ENCODE data around the gene OR2D3. TPM values are rescaled to one million over a fixed set of nuclear protein-coding genes. Genes with fewer than 3 reads are reported as not detected.
"Not testable (repeated sequence)": the region's sequence is repeated elsewhere in the genome, so short reads cannot be mapped to it uniquely, and the experiment has no call there.

The OR2D3 gene
- total RNA-seq, 1 donor from 2014 or later, result not detected

DNA sequence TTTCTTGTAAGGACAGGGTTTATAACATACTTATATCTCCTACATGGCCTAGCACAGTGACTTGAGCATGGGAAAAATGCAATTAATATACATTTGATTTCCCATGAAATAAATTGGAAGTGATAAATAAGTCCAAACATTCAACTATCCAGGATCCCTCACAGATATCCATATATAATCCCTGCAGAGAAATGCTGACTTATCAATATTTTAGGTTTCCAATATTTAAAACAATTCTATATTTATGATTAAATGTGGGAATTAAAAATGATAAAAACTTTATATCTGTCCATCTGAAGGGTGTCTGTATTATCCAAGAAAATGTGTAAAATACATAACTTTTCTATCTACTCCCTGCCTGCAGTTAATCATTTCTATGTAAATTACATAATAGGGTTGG, 38.1 kb upstream of the OR2D3 start:
- Mint-ChIP-seq H3K9me3 (no peaks in the 10 kb centered on the region), H3K4me1 (no peaks in the 10 kb centered on the region), H3K4me3 (no peak overlapping the region), H3K27ac (no peak overlapping the region), H3K27me3 (peaks cover 3% of the 10 kb centered on the region), H3K36me3 (ENCODE audit: low read depth) (no peaks in the 10 kb centered on the region)
- CTCF ChIA-PET, result no interaction called here
- intact Hi-C loops (cut with micrococcal nuclease), result no loop called here
- DNase-seq (no peak), ATAC-seq (ENCODE audit: low read depth) (no peak)
- TF ChIP-seq, protein P1, sequence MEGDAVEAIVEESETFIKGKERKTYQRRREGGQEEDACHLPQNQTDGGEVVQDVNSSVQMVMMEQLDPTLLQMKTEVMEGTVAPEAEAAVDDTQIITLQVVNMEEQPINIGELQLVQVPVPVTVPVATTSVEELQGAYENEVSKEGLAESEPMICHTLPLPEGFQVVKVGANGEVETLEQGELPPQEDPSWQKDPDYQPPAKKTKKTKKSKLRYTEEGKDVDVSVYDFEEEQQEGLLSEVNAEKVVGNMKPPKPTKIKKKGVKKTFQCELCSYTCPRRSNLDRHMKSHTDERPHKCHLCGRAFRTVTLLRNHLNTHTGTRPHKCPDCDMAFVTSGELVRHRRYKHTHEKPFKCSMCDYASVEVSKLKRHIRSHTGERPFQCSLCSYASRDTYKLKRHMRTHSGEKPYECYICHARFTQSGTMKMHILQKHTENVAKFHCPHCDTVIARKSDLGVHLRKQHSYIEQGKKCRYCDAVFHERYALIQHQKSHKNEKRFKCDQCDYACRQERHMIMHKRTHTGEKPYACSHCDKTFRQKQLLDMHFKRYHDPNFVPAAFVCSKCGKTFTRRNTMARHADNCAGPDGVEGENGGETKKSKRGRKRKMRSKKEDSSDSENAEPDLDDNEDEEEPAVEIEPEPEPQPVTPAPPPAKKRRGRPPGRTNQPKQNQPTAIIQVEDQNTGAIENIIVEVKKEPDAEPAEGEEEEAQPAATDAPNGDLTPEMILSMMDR (IDR thresholded peaks at IDR 0.05), result no peak
- POLR2A ChIA-PET, result no interaction called here

DNA sequence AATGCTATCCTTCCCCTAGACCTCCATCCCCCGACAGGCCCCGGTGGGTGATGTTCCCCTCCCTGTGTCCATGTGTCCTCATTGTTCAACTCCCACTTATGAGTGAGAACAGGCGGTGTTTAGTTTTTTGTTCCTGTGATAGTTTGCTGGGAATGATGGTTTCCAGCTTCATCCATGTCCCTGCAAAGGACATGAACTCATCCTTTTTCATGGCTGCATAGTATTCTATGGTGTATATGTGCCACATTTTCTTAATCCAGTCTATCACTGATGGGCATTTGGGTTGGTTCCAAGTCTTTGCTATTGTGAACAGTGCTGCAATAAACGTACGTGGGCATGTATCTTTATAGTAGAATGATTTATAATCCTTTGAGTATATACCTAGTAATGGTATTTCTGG, 33.1 kb upstream of the OR2D3 start:
- intact Hi-C loops (cut with micrococcal nuclease); H3K9me3 Mint-ChIP-seq; H3K4me3 Mint-ChIP-seq; ATAC-seq (ENCODE audit: low read depth); H3K27ac Mint-ChIP-seq; H3K36me3 Mint-ChIP-seq (ENCODE audit: low read depth); CTCF ChIA-PET; H3K4me1 Mint-ChIP-seq; DNase-seq; H3K27me3 Mint-ChIP-seq: not testable (repeated sequence)
- POLR2A ChIA-PET, result interaction anchor here (0.6 kb wide), 2 partner anchors 205 to 1188 kb away, joined by 4 to 5 read pairs; partner anchors contain the start of gene MRPL17

DNA sequence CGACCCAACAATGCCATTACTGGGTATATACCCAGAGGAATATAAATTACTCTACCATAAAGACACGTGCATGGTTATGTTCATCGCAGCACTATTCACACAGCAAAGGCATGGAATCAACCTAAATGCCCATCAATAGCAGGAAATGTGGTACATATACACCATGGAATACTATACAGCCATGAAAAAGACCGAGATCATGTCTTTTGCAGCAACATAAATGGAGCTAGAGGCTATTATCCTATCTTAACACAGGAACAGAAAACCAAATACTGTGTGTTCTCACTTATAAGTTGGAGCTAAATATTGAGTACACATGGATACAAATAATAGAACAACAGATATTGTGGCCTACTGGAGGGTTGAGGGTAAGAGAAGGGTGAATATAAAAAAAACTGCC, 32.0 kb upstream of the OR2D3 start:
- CTCF ChIA-PET, result no interaction called here
- no peak overlapping the region for H3K4me3 Mint-ChIP-seq

DNA sequence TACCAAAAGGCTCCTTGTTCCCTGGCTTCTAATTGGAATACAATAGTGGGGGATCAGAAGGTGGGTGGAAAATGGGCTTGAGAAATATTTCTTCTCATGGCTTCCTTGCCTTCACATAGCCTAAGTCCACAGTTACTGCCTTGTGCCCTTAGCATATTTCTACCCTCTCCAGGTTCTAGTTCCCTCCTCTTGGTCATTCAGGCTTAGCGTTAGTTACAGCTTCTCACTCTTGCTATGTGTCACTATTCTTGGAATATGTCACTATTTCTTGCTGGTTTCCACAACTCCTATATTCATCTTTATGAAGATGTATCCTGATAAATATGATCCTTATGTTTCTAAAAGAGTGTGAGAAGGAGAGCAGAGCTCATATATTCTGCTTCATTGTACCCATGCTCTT, 31.0 kb upstream of the OR2D3 start:
- Mint-ChIP-seq H3K4me3 (no peak overlapping the region), H3K27me3 (peaks cover 3% of the 10 kb centered on the region), H3K9me3 (no peaks in the 10 kb centered on the region), H3K36me3 (ENCODE audit: low read depth) (no peaks in the 10 kb centered on the region), H3K27ac (no peak overlapping the region), H3K4me1 (no peaks in the 10 kb centered on the region)
- POLR2A ChIA-PET, result no interaction called here
- DNase-seq, result no peak
- intact Hi-C loops (cut with micrococcal nuclease), result no loop called here
- TF ChIP-seq, protein P1 (IDR thresholded peaks at IDR 0.05), result no peak
- CTCF ChIA-PET, result interaction anchor here (0.6 kb wide), 1 partner anchor 65 kb away, joined by 3 read pairs; no protein-coding TSS in a partner anchor
- no peak for ATAC-seq (ENCODE audit: low read depth)

More for the DNA sequence above, 32.0 kb upstream of the OR2D3 start:
- TF ChIP-seq, protein P1 (IDR thresholded peaks at IDR 0.05), result no peak
- intact Hi-C loops (cut with micrococcal nuclease), result no loop called here
- ATAC-seq (ENCODE audit: low read depth) (no peak), DNase-seq (no peak)
- H3K4me1 Mint-ChIP-seq, result no peaks in the 10 kb centered on the region
- no peaks in the 10 kb centered on the region for H3K9me3 Mint-ChIP-seq
- no peak overlapping the region for H3K27ac Mint-ChIP-seq
- peaks cover 6% of the 10 kb centered on the region for H3K27me3 Mint-ChIP-seq
- POLR2A ChIA-PET, result no interaction called here
- no peaks in the 10 kb centered on the region for H3K36me3 Mint-ChIP-seq (ENCODE audit: low read depth)

DNA sequence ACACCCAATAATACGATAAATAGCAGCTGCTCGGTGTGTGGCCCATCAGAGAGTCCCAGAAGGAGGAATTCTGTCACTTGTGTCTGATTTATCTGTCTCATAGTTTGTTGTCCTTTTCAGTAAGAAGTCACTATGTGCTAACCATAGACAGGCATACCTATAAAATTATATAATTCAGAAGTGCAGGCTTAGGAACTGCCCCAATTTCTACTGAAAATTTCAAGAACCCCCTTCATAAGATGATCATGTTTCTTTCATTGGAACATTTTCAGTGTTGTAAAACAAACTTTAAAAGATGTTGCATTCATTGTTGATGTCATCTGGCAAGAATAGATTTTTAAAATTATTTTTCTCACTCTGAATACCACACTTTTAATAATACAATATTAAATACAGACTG, 28.4 kb upstream of the OR2D3 start, which contains the start of gene OR2D2:
Gene OR2D2, minus strand, starts transcription at position 101 of the 400 bp plus-strand sequence. Its CDS starts 0 bp downstream, at position 101.
- intact Hi-C loops (cut with micrococcal nuclease), result no loop called here
- no peak within 1 kb of the TSS for H3K4me3 Mint-ChIP-seq
- H3K27me3 Mint-ChIP-seq, result peaks cover 3% of the 10 kb centered on the region
- DNase-seq (no peak), ATAC-seq (ENCODE audit: low read depth) (no peak)
- no peak within 1 kb of the TSS for H3K27ac Mint-ChIP-seq
- no peaks in the 10 kb centered on the region for H3K9me3 Mint-ChIP-seq
- ChIA-PET POLR2A (no interaction called here), CTCF (no interaction called here)
- no peaks in the 10 kb centered on the region for H3K4me1 Mint-ChIP-seq
- no peaks in the 10 kb centered on the region for H3K36me3 Mint-ChIP-seq (ENCODE audit: low read depth)
- TF ChIP-seq, protein P1 (IDR thresholded peaks at IDR 0.05), result no peak

DNA sequence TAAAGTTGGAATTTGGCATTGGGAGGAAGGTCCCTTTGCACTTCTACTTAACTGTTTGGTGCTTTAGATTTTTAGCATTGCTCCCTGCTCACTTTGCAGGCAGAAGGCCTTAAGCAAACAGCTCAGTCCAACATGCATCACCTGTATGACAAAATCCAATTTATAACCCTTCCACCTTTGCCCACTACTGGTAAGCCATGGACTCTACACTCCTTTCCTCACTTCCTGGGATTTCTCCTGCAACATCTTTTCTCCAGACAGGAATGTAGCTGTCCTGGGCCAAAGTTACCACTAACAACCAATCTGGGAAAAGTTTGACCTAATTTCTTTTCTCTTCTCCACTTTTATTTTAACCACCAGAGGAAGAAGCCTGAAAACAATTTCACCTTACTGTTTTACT, 26.7 kb upstream of the OR2D3 start:
- Mint-ChIP-seq H3K9me3 (no peaks in the 10 kb centered on the region), H3K36me3 (ENCODE audit: low read depth) (no peaks in the 10 kb centered on the region), H3K27me3 (peaks cover 3% of the 10 kb centered on the region), H3K4me3 (no peak overlapping the region), H3K27ac (no peak overlapping the region), H3K4me1 (no peaks in the 10 kb centered on the region)
- TF ChIP-seq, protein P1 (IDR thresholded peaks at IDR 0.05), result no peak
- ATAC-seq (ENCODE audit: low read depth), result no peak
- ChIA-PET POLR2A (no interaction called here), CTCF (no interaction called here)
- intact Hi-C loops (cut with micrococcal nuclease), result no loop called here
- DNase-seq, result no peak

Data from activated B cell treated with CpG ODN at 0.5 μM for 24 hours (primary cell).